OCI-LY3 (cell line): ENCODE data around the gene NDUFS8.

Source experiments
- H2AFZ ChIP-seq: fragments of 200-600, 300-600 bp; shearing (Covaris generic); 2 replicates; pipeline ENCODE4 v1.6.0; 2014; ENCODE audit warnings: antibody characterized with exemption, low read depth, low read length
- H3K27ac ChIP-seq: fragments of 200-600, 300-600 bp; sonication (generic); 2 replicates; pipeline ENCODE4 v1.5.1; 2014; ENCODE audit warnings: mild to moderate bottlenecking, low read length, moderate library complexity, mixed read lengths
- H3K27me3 ChIP-seq: fragments of 200-600, 300-600 bp; sonication (generic); 2 replicates; pipeline ENCODE4 v1.6.1; 2014; ENCODE audit warnings: low read depth, low read length, mixed read lengths
- H3K36me3 ChIP-seq: fragments of 200-600, 300-600 bp; sonication (generic); replicated peaks from 2 replicates; pipeline ENCODE3; 2014; ENCODE audit warnings: low read depth, low read length, mixed read lengths
- H3K4me1 ChIP-seq: fragments of 300-600, 200-600 bp; sonication (generic); 2 replicates; pipeline ENCODE4 v1.6.1; 2014; ENCODE audit warnings: low read length, mixed read lengths
- H3K4me2 ChIP-seq: fragments of 200-600, 300-600 bp; sonication (generic); 2 replicates; pipeline ENCODE4 v1.6.1; 2014; ENCODE audit warnings: low read length, mixed read lengths
- H3K4me3 ChIP-seq: fragments of 300-600, 200-600 bp; sonication (generic); 2 replicates; pipeline ENCODE4 v1.5.1; 2014; ENCODE audit warnings: antibody characterized with exemption, mild to moderate bottlenecking, low read length, moderate library complexity
- H3K79me2 ChIP-seq: fragments of 300-600, 200-600 bp; shearing (Covaris generic); 2 replicates; pipeline ENCODE4 v1.6.1; 2014; ENCODE audit warnings: mild to moderate bottlenecking, low read length, mixed read lengths
- H3K9ac ChIP-seq: fragments of 300-600, 200-600 bp; shearing (Covaris generic); 2 replicates; pipeline ENCODE4 v1.6.0; 2014; ENCODE audit warnings: mild to moderate bottlenecking, low read length, moderate library complexity
- H3K9me3 ChIP-seq: fragments of 200-600, 300-600 bp; shearing (Covaris generic); 2 replicates; pipeline ENCODE4 v1.6.1; 2014; ENCODE audit warnings: low read length, mixed read lengths; ENCODE audit not compliant: insufficient read depth
- H4K20me1 ChIP-seq: fragments of 200-600, 300-600 bp; sonication (generic); 2 replicates; pipeline ENCODE4 v1.6.1; 2016; ENCODE audit warnings: low read length, mixed read lengths; ENCODE audit not compliant: insufficient read depth
- CTCF ChIP-seq: fragments of 200-600, 300-600 bp; sonication (generic); IDR thresholded peaks from 2 replicates; pipeline ENCODE4 v1.5.1; 2014; ENCODE audit warnings: antibody characterized with exemption, low read length, low read depth
- EZH2phosphoT487 ChIP-seq: fragments of 200-600 bp; shearing (Covaris generic); IDR thresholded peaks from 2 replicates; pipeline ENCODE4 v1.6.1; 2018; ENCODE audit warnings: antibody characterized with exemption, mixed run types, low read depth

The NDUFS8 gene

GRCh38 chr11:68016161-68016903, 14.1 kb upstream of the NDUFS8 start:
- H3K27ac ChIP-seq, result no peak overlapping the region
- no peaks in the 10 kb centered on the region for H3K9me3 ChIP-seq
- H3K4me1 ChIP-seq, result peaks cover 15% of the 10 kb centered on the region
- H3K79me2 ChIP-seq, result no peaks in the 10 kb centered on the region
- H2AFZ ChIP-seq, result no peak overlapping the region
- no peaks in the 10 kb centered on the region for H4K20me1 ChIP-seq
- no peak overlapping the region for H3K4me3 ChIP-seq
- no peak overlapping the region for H3K9ac ChIP-seq
- no peak for TF ChIP-seq EZH2phosphoT487
- TF ChIP-seq CTCF, result no peak
- no peaks in the 10 kb centered on the region for H3K36me3 ChIP-seq
- no peaks in the 10 kb centered on the region for H3K27me3 ChIP-seq
- no peak overlapping the region for H3K4me2 ChIP-seq

GRCh38 chr11:68016904-68017817, 13.3 kb upstream of the NDUFS8 start:
- no peaks in the 10 kb centered on the region for H3K9me3 ChIP-seq
- TF ChIP-seq EZH2phosphoT487 (no peak), CTCF (no peak)
- no peak overlapping the region for H3K4me2 ChIP-seq
- H4K20me1 ChIP-seq, result no peaks in the 10 kb centered on the region
- H3K79me2 ChIP-seq, result no peaks in the 10 kb centered on the region
- H3K36me3 ChIP-seq, result no peaks in the 10 kb centered on the region
- H3K27me3 ChIP-seq, result no peaks in the 10 kb centered on the region
- no peak overlapping the region for H3K27ac ChIP-seq
- no peak overlapping the region for H2AFZ ChIP-seq
- H3K9ac ChIP-seq, result no peak overlapping the region
- H3K4me3 ChIP-seq, result no peak overlapping the region
- H3K4me1 ChIP-seq, result peaks cover 15% of the 10 kb centered on the region

- Histone ChIP-seq H3K4me1 (peaks cover 15% of the 10 kb centered on the region), H3K27me3 (no peaks in the 10 kb centered on the region)
- TF ChIP-seq CTCF (no peak), EZH2phosphoT487 (no peak)
These were observed 12.3 kb upstream of the NDUFS8 start for GRCh38 chr11:68017980-68018729.

More at GRCh38 chr11:68017980-68018729, 12.3 kb upstream of the NDUFS8 start:
- Histone ChIP-seq H3K4me2 (no peak overlapping the region), H4K20me1 (no peaks in the 10 kb centered on the region), H2AFZ (no peak overlapping the region), H3K4me3 (no peak overlapping the region), H3K36me3 (no peaks in the 10 kb centered on the region), H3K9me3 (no peaks in the 10 kb centered on the region), H3K79me2 (no peaks in the 10 kb centered on the region), H3K9ac (no peak overlapping the region), H3K27ac (no peak overlapping the region)
